Measurements from ENCODE around the gene HEPN1. TPM values are rescaled to one million over a fixed set of nuclear protein-coding genes. Genes with fewer than 3 reads are reported as not detected.
A peak's percentile ranks its signal among the peaks of the same experiment; 100 is the strongest.

HEPN1 gene
- total and polyA plus RNA-seq, 9 of the 15 experiments (the other 6 are each of a cell fraction or from before 2014, with no cell fraction given) = not detected

DNA sequence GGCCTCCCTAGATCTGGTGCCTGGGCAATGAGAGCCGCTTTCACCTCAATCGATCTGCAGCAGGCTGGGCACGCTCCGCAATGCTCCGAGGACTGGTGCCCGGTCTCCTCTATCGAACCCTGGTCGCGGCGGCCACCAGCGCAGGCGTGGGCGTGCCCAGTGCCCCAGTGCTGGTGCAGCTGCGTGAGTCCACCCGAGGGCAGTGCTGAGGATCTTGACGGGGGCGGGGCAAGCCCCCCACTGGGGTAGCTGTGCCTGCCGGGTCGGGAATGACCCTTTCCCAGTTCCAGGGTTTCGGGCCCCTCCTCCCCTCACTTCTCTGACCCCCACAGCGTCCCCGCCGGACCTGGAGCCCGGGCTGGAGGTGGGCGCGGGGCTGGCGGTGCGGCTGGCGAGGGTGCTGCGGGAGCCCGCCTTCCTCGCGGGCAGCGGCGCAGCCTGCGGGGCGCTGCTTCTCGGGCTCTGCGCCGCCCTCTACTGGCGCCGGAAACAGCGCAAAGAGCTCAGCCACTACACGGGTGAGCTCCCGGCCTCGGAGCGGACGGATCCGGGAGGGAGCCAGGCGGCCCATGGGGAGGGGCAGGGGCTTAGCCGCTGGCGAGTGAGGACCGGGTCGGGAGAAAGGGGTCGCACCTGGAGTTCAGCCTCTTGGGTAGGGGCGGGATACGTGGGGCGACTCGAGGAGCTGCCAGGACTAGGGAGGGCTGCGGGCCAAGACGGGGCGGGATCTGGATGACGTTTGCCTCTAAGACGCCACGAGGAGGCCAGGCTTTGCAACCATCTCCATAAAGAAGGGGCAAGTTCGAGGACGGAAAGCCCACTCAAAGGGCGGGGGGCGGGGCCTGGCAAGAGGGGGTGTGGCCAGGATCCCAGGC, 42.9 kb upstream of the HEPN1 start (continued):
- no peak for TF ChIP-seq ZNF239 (CRISPR knock-in tag; IDR thresholded peaks at IDR 0.05)
- TF ChIP-seq E2F3 (CRISPR knock-in tag; IDR thresholded peaks at IDR 0.05) = peak; percentile 26; the same call in 1 of the 2 replicates
- no peak for TF ChIP-seq ZZZ3 (IDR thresholded peaks at IDR 0.05)
- 0 out of 2 replicates have a peak, but pooled peaks have one; percentile 36 for TF ChIP-seq SMC3 (conservative IDR thresholded peaks at IDR 0.05; ENCODE audit: insufficient read depth, low read depth, low read length)
- TF ChIP-seq FOXA1 (IDR thresholded peaks at IDR 0.05; ENCODE audit: borderline replicate concordance) = no peak
- TF ChIP-seq, protein P1, sequence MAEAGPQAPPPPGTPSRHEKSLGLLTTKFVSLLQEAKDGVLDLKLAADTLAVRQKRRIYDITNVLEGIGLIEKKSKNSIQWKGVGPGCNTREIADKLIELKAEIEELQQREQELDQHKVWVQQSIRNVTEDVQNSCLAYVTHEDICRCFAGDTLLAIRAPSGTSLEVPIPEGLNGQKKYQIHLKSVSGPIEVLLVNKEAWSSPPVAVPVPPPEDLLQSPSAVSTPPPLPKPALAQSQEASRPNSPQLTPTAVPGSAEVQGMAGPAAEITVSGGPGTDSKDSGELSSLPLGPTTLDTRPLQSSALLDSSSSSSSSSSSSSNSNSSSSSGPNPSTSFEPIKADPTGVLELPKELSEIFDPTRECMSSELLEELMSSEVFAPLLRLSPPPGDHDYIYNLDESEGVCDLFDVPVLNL (CRISPR knock-in tag; IDR thresholded peaks at IDR 0.05; ENCODE audit: low read depth) = no peak
- TF ChIP-seq MECOM (CRISPR knock-in tag; IDR thresholded peaks at IDR 0.05) = no peak
- TF ChIP-seq, protein P2, sequence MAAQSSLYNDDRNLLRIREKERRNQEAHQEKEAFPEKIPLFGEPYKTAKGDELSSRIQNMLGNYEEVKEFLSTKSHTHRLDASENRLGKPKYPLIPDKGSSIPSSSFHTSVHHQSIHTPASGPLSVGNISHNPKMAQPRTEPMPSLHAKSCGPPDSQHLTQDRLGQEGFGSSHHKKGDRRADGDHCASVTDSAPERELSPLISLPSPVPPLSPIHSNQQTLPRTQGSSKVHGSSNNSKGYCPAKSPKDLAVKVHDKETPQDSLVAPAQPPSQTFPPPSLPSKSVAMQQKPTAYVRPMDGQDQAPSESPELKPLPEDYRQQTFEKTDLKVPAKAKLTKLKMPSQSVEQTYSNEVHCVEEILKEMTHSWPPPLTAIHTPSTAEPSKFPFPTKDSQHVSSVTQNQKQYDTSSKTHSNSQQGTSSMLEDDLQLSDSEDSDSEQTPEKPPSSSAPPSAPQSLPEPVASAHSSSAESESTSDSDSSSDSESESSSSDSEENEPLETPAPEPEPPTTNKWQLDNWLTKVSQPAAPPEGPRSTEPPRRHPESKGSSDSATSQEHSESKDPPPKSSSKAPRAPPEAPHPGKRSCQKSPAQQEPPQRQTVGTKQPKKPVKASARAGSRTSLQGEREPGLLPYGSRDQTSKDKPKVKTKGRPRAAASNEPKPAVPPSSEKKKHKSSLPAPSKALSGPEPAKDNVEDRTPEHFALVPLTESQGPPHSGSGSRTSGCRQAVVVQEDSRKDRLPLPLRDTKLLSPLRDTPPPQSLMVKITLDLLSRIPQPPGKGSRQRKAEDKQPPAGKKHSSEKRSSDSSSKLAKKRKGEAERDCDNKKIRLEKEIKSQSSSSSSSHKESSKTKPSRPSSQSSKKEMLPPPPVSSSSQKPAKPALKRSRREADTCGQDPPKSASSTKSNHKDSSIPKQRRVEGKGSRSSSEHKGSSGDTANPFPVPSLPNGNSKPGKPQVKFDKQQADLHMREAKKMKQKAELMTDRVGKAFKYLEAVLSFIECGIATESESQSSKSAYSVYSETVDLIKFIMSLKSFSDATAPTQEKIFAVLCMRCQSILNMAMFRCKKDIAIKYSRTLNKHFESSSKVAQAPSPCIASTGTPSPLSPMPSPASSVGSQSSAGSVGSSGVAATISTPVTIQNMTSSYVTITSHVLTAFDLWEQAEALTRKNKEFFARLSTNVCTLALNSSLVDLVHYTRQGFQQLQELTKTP (IDR thresholded peaks at IDR 0.05; ENCODE audit: low read depth in 1 of 2, partially characterized antibody in 2 of 2) = peak in 1 of 2 experiments; percentile 40
- TF ChIP-seq SAFB (IDR thresholded peaks at IDR 0.05; ENCODE audit: borderline replicate concordance, low read depth, low read length) = 0 out of 2 replicates have a peak, but pooled peaks have one; percentile 63
- TF ChIP-seq, protein P3, sequence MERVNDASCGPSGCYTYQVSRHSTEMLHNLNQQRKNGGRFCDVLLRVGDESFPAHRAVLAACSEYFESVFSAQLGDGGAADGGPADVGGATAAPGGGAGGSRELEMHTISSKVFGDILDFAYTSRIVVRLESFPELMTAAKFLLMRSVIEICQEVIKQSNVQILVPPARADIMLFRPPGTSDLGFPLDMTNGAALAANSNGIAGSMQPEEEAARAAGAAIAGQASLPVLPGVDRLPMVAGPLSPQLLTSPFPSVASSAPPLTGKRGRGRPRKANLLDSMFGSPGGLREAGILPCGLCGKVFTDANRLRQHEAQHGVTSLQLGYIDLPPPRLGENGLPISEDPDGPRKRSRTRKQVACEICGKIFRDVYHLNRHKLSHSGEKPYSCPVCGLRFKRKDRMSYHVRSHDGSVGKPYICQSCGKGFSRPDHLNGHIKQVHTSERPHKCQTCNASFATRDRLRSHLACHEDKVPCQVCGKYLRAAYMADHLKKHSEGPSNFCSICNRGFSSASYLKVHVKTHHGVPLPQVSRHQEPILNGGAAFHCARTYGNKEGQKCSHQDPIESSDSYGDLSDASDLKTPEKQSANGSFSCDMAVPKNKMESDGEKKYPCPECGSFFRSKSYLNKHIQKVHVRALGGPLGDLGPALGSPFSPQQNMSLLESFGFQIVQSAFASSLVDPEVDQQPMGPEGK (CRISPR knock-in tag; IDR thresholded peaks at IDR 0.05; ENCODE audit: borderline replicate concordance) = no peak
- no peak for TF ChIP-seq SP1 (CRISPR knock-in tag; IDR thresholded peaks at IDR 0.05)
- no peak for TF ChIP-seq ZNF146 (CRISPR knock-in tag; IDR thresholded peaks at IDR 0.05; ENCODE audit: unreplicated experiment)
- no peak for TF ChIP-seq MAFK (IDR thresholded peaks at IDR 0.05; ENCODE audit: low read length)
- TF ChIP-seq ILF3 (IDR thresholded peaks at IDR 0.05; ENCODE audit: borderline replicate concordance) = no peak
- TF ChIP-seq, protein P4, sequence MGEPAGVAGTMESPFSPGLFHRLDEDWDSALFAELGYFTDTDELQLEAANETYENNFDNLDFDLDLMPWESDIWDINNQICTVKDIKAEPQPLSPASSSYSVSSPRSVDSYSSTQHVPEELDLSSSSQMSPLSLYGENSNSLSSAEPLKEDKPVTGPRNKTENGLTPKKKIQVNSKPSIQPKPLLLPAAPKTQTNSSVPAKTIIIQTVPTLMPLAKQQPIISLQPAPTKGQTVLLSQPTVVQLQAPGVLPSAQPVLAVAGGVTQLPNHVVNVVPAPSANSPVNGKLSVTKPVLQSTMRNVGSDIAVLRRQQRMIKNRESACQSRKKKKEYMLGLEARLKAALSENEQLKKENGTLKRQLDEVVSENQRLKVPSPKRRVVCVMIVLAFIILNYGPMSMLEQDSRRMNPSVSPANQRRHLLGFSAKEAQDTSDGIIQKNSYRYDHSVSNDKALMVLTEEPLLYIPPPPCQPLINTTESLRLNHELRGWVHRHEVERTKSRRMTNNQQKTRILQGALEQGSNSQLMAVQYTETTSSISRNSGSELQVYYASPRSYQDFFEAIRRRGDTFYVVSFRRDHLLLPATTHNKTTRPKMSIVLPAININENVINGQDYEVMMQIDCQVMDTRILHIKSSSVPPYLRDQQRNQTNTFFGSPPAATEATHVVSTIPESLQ (CRISPR knock-in tag; IDR thresholded peaks at IDR 0.05) = no peak
- peak; percentile 87 for TF ChIP-seq RBFOX2 (IDR thresholded peaks at IDR 0.05; ENCODE audit: low read depth, low read length)

All from K562 (cell line).